IMR-90 (cell line): ENCODE data around the gene SMIM14. TPM values are rescaled to one million over a fixed set of nuclear protein-coding genes. Genes with fewer than 3 reads are reported as not detected.

ENCODE experiments used
- ATAC-seq: fragments of 200-7000 bp; cut with Tn5 transposase; 2 replicates; pipeline ENCODE4 v1.9.1; 2020; ENCODE audit warnings: low read depth, mild to moderate bottlenecking, moderate library complexity
- BruUV-seq: library from RNA; stranded (reverse); fragments of 400-500 nt; replicated peaks from 2 replicates; lab custom pipeline; 2021; lab: Mats Ljungman, UMichigan
- CTCF ChIA-PET: fragments of 300-600 bp; formaldehyde crosslinking; extraction: SDS; loops from one replicate; lab custom pipeline; 2021; ENCODE audit warnings: antibody characterized with exemption; lab: Yijun Ruan, JAX
- POLR2A ChIA-PET: fragments of 300-600 bp; sonication (Branson Sonifier 250); formaldehyde crosslinking; loops from one replicate; lab custom pipeline; 2022; ENCODE audit warnings: antibody characterized with exemption; ENCODE audit not compliant: unreplicated experiment; lab: Charles Lee
- DNase-seq: peaks from one replicate; pipeline ENCODE4 v3.0.0; 2013
- H2AFZ ChIP-seq: replicated peaks from 2 replicates; pipeline ENCODE3; 2013; ENCODE audit warnings: low read length, mild to moderate bottlenecking; ENCODE audit not compliant: poor library complexity
- H2AK5ac ChIP-seq: 2 replicates; pipeline ENCODE4 v1.6.1; 2013; ENCODE audit warnings: low read depth, low read length, inconsistent platforms
- H2AK9ac ChIP-seq: replicated peaks from 2 replicates; pipeline ENCODE3; 2013; ENCODE audit warnings: mild to moderate bottlenecking, low read depth, low read length, moderate library complexity; ENCODE audit not compliant: poor library complexity
- H2BK120ac ChIP-seq: 2 replicates; pipeline ENCODE4 v1.6.1; 2013; ENCODE audit warnings: low read depth, low read length, inconsistent platforms
- H2BK15ac ChIP-seq: 3 replicates; pipeline ENCODE4 v1.6.1; 2013; ENCODE audit warnings: low read depth, low read length, inconsistent platforms
- H2BK20ac ChIP-seq: 2 replicates; pipeline ENCODE4 v1.6.1; 2013; ENCODE audit warnings: low read depth, mild to moderate bottlenecking, inconsistent platforms, low read length, moderate library complexity
- H2BK5ac ChIP-seq: 2 replicates; pipeline ENCODE4 v1.6.1; 2013; ENCODE audit warnings: mild to moderate bottlenecking, low read depth, low read length, inconsistent platforms; ENCODE audit not compliant: poor library complexity, severe bottlenecking
- H3K14ac ChIP-seq: replicated peaks from 2 replicates; pipeline ENCODE4 v1.6.1; 2013; ENCODE audit warnings: low read depth, low read length, inconsistent platforms
- H3K18ac ChIP-seq: 2 replicates; pipeline ENCODE4 v1.6.1; 2013; ENCODE audit warnings: low read depth, low read length, control low read depth
- H3K23ac ChIP-seq: 2 replicates; pipeline ENCODE4 v1.6.1; 2013; ENCODE audit warnings: low read depth, low read length, inconsistent platforms
- H3K27ac ChIP-seq: 2 replicates; pipeline ENCODE4 v1.5.1; 2013; ENCODE audit warnings: mild to moderate bottlenecking, control low read depth, low read length; ENCODE audit not compliant: insufficient read depth
- H3K27me3 ChIP-seq: 2 replicates; pipeline ENCODE4 v1.6.1; 2013; ENCODE audit warnings: low read length; ENCODE audit not compliant: control insufficient read depth, insufficient read depth
- H3K36me3 ChIP-seq: 2 replicates; pipeline ENCODE4 v1.6.1; 2013; ENCODE audit warnings: low read length, mixed read lengths; ENCODE audit not compliant: control insufficient read depth, insufficient read depth
- H3K4ac ChIP-seq: 2 replicates; pipeline ENCODE4 v1.6.1; 2013; ENCODE audit warnings: low read depth, low read length, inconsistent platforms
- H3K4me1 ChIP-seq: 2 replicates; pipeline ENCODE4 v1.6.1; 2013; ENCODE audit warnings: low read length, mixed read lengths; ENCODE audit not compliant: control insufficient read depth, insufficient read depth
- H3K4me2 ChIP-seq: 2 replicates; pipeline ENCODE4 v1.6.1; 2013; ENCODE audit warnings: low read depth, mild to moderate bottlenecking, control low read depth, low read length, moderate library complexity
- H3K4me3 ChIP-seq: 2 replicates; pipeline ENCODE4 v1.5.1; 2013; ENCODE audit warnings: low read depth, mild to moderate bottlenecking, control low read depth, low read length, moderate library complexity; ENCODE audit not compliant: insufficient read depth
- H3K56ac ChIP-seq: 2 replicates; pipeline ENCODE4 v1.6.1; 2013; ENCODE audit warnings: low read length, inconsistent platforms; ENCODE audit not compliant: insufficient read depth; ENCODE audit errors: extremely low read depth
- H3K79me1 ChIP-seq, 2 experiments: 2 replicates each; pipeline ENCODE4 v1.6.1; 2013; ENCODE audit warnings: low read length in 2 of 2, inconsistent platforms in 1 of 2, low read depth in 1 of 2
- H3K9ac ChIP-seq: 2 replicates; pipeline ENCODE4 v1.6.1; 2013; ENCODE audit warnings: low read depth, low read length, control low read depth
- H3K9me1 ChIP-seq: 2 replicates; pipeline ENCODE4 v1.6.1; 2013; ENCODE audit warnings: low read length, inconsistent platforms; ENCODE audit not compliant: insufficient read depth
- H3K9me3 ChIP-seq: 2 replicates; pipeline ENCODE4 v1.6.1; 2013; ENCODE audit warnings: low read length; ENCODE audit not compliant: control insufficient read depth, insufficient read depth
- H4K20me1 ChIP-seq: 2 replicates; pipeline ENCODE4 v1.6.1; 2013; ENCODE audit warnings: low read length, inconsistent platforms; ENCODE audit not compliant: insufficient read depth
- H4K5ac ChIP-seq: 2 replicates; pipeline ENCODE4 v1.6.1; 2013; ENCODE audit warnings: mild to moderate bottlenecking, low read depth, low read length, control low read depth
- H4K8ac ChIP-seq, 2 experiments: 2 replicates each; pipeline ENCODE4 v1.6.1; 2013; ENCODE audit warnings: low read depth in 2 of 2, low read length in 2 of 2, control low read depth in 1 of 2, inconsistent platforms in 1 of 2
- H4K91ac ChIP-seq: 2 replicates; pipeline ENCODE4 v1.6.1; 2013; ENCODE audit warnings: low read depth, low read length, inconsistent platforms; ENCODE audit not compliant: insufficient read depth
- CEBPB ChIP-seq: IDR thresholded peaks from 2 replicates; pipeline ENCODE4 v1.6.1; 2012; ENCODE audit warnings: low read depth, low read length, improper control_type of control experiment
- FOS ChIP-seq: fragments of 150-350 bp; IDR thresholded peaks from 2 replicates; pipeline ENCODE4 v1.6.1; 2016; ENCODE audit warnings: low read depth, low read length
- MAFK ChIP-seq: IDR thresholded peaks from 2 replicates; pipeline ENCODE4 v1.6.1; 2012; ENCODE audit warnings: low read depth, low read length, improper control_type of control experiment
- MAZ ChIP-seq: IDR thresholded peaks from 2 replicates; pipeline ENCODE4 v1.6.1; 2012; ENCODE audit warnings: low read depth, mild to moderate bottlenecking, low read length, improper control_type of control experiment, moderate library complexity, borderline replicate concordance
- MXI1 ChIP-seq: IDR thresholded peaks from 2 replicates; pipeline ENCODE4 v1.6.1; 2012; ENCODE audit warnings: low read depth, mild to moderate bottlenecking, low read length, moderate library complexity, borderline replicate concordance
- NFE2L2 ChIP-seq: fragments of 150-350 bp; IDR thresholded peaks from 2 replicates; pipeline ENCODE4 v1.6.1; 2016; ENCODE audit warnings: low read depth, mild to moderate bottlenecking, low read length
- POLR2A ChIP-seq: IDR thresholded peaks from 2 replicates; pipeline ENCODE4 v1.6.1; 2012; ENCODE audit warnings: mild to moderate bottlenecking, low read depth, low read length
- RAD21 ChIP-seq: IDR thresholded peaks from 2 replicates; pipeline ENCODE4 v1.6.1; 2012; ENCODE audit warnings: low read length, improper control_type of control experiment
- RCOR1 ChIP-seq: IDR thresholded peaks from 2 replicates; pipeline ENCODE4 v1.6.1; 2012; ENCODE audit warnings: mild to moderate bottlenecking, low read length, improper control_type of control experiment; ENCODE audit not compliant: insufficient replicate concordance
- RFX5 ChIP-seq: IDR thresholded peaks from 2 replicates; pipeline ENCODE4 v1.8.0; 2012; ENCODE audit warnings: low read depth, mild to moderate bottlenecking, low read length, moderate library complexity
- SMC3 ChIP-seq: fragments of 150-350 bp; IDR thresholded peaks from 2 replicates; pipeline ENCODE4 v1.6.1; 2016; ENCODE audit warnings: low read depth, mild to moderate bottlenecking, antibody characterized with exemption, low read length, moderate library complexity
- dilution Hi-C: fragments of 300-500 bp; cut with HindIII; formaldehyde crosslinking; loops from one replicate; pipeline ENCODE4 v1.14.3; 2018; ENCODE audit warnings: low sequenced_read_pairs; ENCODE audit not compliant: unreplicated experiment
- in situ Hi-C: fragments of 300-500 bp; cut with MboI; formaldehyde crosslinking; loops from 3 replicates; pipeline ENCODE4 v1.14.3; 2019; ENCODE audit warnings: low sequenced_read_pairs, inconsistent platforms, mixed read lengths
- intact Hi-C: fragments of 100-400 bp; cut with micrococcal nuclease; formaldehyde crosslinking; loops from 2 replicates; pipeline ENCODE4 v1.10.0; 2022
- polyA plus RNA-seq, 3 experiments: library from polyadenylated mRNA; depleted of rRNA; stranded (reverse); fragments of >200 nt; gene quantifications; 2 replicates each; pipeline ENCODE4 v1.2.3, GENCODE V29; 2012; ENCODE audit warnings: low replicate concordance in 1 of 3
- total RNA-seq: library from RNA; depleted of rRNA; stranded (reverse); fragments of >200 nt; gene quantifications from 2 replicates; pipeline ENCODE4 v1.2.3, GENCODE V29; 2012
- TF ChIP-seq, protein P1 (sequence below): fragments of 150-350 bp; IDR thresholded peaks from 2 replicates; pipeline ENCODE4 v1.6.1; 2016; ENCODE audit warnings: low read depth, mild to moderate bottlenecking, low read length, moderate library complexity, borderline replicate concordance
- TF ChIP-seq, protein P2 (sequence below): fragments of 150-350 bp; IDR thresholded peaks from 2 replicates; pipeline ENCODE4 v1.6.1; 2017; ENCODE audit warnings: mild to moderate bottlenecking, antibody characterized with exemption, low read length, low read depth

The SMIM14 gene
- total and polyA plus RNA-seq, 2 of the 4 experiments (the other 2 are of a cell fraction), result 15.6 to 20.9 TPM

- Histone ChIP-seq H3K9me1 (no peaks in the 10 kb centered on the region), H3K18ac (no peak overlapping the region), H3K27me3 (no peaks in the 10 kb centered on the region), H3K36me3 (no peaks in the 10 kb centered on the region), H3K9me3 (no peaks in the 10 kb centered on the region), H3K14ac (no peak overlapping the region), H2BK120ac (no peak overlapping the region), H3K56ac (no peak overlapping the region), H4K5ac (no peak overlapping the region), H3K4ac (no peak overlapping the region), H2AFZ (no peak overlapping the region), H4K8ac (no peak overlapping the region), H3K79me1 (no peaks in the 10 kb centered on the region), H2BK5ac (no peak overlapping the region), H3K4me2 (no peak overlapping the region), H3K27ac (no peak overlapping the region), H2BK15ac (no peak overlapping the region), H4K20me1 (no peaks in the 10 kb centered on the region), H2AK5ac (no peak overlapping the region), H3K23ac (no peak overlapping the region), H3K9ac (no peak overlapping the region), H3K4me1 (no peaks in the 10 kb centered on the region), H2BK20ac (no peak overlapping the region), H3K4me3 (no peak overlapping the region), H4K91ac (no peak overlapping the region), H2AK9ac (no peak overlapping the region)
- no TSS peak for BruUV-seq
- intact Hi-C loops (no loop called here), in situ Hi-C loops (loop anchor here (10.0 to 25.0 kb wide), 2 partner anchors 278 to 625 kb away; no protein-coding TSS in a partner anchor), dilution Hi-C loops (no loop called here)
- DNase-seq (no peak), ATAC-seq (no peak)
- TF ChIP-seq FOS, result no peak
- TF ChIP-seq CEBPB, result no peak
- TF ChIP-seq, protein P1, sequence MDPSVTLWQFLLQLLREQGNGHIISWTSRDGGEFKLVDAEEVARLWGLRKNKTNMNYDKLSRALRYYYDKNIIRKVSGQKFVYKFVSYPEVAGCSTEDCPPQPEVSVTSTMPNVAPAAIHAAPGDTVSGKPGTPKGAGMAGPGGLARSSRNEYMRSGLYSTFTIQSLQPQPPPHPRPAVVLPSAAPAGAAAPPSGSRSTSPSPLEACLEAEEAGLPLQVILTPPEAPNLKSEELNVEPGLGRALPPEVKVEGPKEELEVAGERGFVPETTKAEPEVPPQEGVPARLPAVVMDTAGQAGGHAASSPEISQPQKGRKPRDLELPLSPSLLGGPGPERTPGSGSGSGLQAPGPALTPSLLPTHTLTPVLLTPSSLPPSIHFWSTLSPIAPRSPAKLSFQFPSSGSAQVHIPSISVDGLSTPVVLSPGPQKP, result no peak
- TF ChIP-seq MAZ, result no peak
- TF ChIP-seq, protein P2, sequence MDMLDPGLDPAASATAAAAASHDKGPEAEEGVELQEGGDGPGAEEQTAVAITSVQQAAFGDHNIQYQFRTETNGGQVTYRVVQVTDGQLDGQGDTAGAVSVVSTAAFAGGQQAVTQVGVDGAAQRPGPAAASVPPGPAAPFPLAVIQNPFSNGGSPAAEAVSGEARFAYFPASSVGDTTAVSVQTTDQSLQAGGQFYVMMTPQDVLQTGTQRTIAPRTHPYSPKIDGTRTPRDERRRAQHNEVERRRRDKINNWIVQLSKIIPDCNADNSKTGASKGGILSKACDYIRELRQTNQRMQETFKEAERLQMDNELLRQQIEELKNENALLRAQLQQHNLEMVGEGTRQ, result no peak
- TF ChIP-seq RAD21, result no peak
- no peak for TF ChIP-seq MXI1
- TF ChIP-seq POLR2A, result no peak
- TF ChIP-seq MAFK, result no peak
- TF ChIP-seq SMC3, result no peak
- TF ChIP-seq NFE2L2, result no peak
- TF ChIP-seq RFX5, result no peak
- TF ChIP-seq RCOR1, result no peak
- POLR2A ChIA-PET, result no interaction called here
- CTCF ChIA-PET, result interaction anchor here (0.6 kb wide), 1 partner anchor 377 kb away, joined by 3 read pairs; no protein-coding TSS in a partner anchor
Observed at GRCh38 chr4:39687014-39687413, 48.3 kb upstream of the SMIM14 start.
